Measurements from ENCODE around the gene SHCBP1L. TPM values are rescaled to one million over a fixed set of nuclear protein-coding genes. Genes with fewer than 3 reads are reported as not detected.

SHCBP1L gene
- polyA plus RNA-seq (ENCODE audit: insufficient read depth in 1 of 5, insufficient read length in 5 of 5, low replicate concordance in 1 of 5): under 1 TPM; 0.12 to 0.86 (median 0.45) TPM
- long read RNA-seq, donor 1: 0 reads
- long read RNA-seq, donor 2: 0 reads
- long read RNA-seq, donor 3: 0 reads
- long read RNA-seq, donor 4: 0 reads
- long read RNA-seq, donor 5: 0 reads
- long read RNA-seq, donor 6: 0 reads
- long read RNA-seq, donor 7, partial matches to known transcripts: 38 of 47 reads
- long read RNA-seq, donor 7, other reads (novel, unspliced or antisense): 9 of 47 reads
- long read RNA-seq, donor 8: 0 reads

DNA sequence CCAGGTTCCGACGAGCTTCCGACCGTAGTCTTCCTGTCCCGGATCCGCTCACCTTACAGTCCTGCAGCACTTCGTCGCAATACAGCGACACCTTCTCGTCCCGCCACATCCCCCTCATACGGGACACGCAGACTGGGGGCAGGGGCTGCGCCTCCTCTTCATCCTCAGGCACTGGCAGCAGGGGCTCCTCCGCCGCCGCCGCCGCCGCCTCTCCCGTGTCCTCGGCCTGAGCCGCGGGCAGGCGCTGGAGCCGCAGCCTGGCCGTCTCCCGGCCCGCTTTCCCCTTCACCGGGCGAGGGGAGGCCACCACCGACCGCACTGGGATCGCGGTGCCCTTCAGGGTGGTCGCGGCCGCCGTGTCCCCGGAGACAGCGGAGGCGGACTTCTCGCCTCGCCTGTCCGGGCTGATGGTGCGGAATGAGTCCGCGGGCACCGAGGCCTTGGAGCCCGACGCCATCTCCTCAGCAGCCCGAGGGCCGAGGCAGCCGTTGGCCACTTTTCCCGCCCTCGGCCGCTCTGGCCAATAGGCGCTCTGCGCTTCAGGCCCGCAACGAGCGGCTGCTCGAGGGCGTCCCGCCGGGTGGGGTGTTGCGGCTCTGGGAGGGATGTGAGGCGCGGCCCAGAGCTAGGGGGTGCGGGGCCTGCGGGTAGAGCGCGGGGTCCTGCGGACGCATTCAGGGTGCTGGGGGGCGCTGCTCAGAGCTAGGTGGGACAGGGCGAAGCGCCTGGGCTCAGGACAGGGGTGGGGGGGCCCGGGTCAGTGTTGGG, at the start of gene SHCBP1L:
Gene SHCBP1L, minus strand, starts transcription at position 490 of the 768 bp plus-strand sequence. Its CDS starts 33 bp downstream, at position 457.
- DNase-seq: peak in 1 of 2 donors; percentile 14

- DNase-seq: no peak
Observed at GRCh38 chr1:183002267-183002666, 49.3 kb upstream of the SHCBP1L start.

DNA sequence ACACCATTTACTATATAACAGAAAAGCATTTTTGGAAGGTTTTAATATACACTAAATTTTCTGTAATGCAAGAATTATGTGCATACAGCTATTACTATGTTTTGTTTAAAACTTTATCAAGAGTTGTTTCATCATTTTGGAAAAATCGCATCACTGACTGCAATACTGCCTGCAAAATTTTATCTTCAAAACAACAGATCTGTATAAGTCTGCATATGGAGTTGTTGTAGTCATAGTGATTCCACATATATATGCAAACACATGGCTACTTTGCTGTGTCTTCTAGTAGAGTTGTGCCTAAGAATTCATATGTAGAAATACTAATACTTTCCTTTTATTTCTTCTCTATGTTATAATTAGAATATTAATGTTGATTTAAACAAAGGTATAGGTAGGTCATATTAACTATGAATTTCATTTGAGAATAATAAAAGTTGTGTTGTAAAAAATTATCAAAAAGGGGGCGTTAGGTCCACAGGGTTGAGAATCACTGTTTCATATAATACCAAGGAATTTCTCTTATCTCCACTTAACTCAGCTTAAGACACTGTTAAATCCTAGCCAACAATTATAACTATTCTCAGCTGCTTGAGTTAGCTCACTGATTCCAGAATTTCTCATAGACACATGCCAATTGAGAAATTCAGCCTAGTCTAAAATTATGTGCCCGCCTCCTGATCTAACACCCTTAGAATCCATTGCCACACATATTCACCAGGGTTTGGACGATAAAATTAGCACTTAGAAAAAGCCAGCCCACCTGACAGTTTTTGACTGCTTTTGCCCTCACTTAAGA, 47.4 kb upstream of the SHCBP1L start:
- peak in 1 of 2 donors; percentile 26 for DNase-seq

- DNase-seq: no peak
Observed at GRCh38 chr1:182998482-182998881, 45.5 kb upstream of the SHCBP1L start.

GRCh38 chr1:182996816-182997215, 43.9 kb upstream of the SHCBP1L start:
- no peak for DNase-seq

DNA sequence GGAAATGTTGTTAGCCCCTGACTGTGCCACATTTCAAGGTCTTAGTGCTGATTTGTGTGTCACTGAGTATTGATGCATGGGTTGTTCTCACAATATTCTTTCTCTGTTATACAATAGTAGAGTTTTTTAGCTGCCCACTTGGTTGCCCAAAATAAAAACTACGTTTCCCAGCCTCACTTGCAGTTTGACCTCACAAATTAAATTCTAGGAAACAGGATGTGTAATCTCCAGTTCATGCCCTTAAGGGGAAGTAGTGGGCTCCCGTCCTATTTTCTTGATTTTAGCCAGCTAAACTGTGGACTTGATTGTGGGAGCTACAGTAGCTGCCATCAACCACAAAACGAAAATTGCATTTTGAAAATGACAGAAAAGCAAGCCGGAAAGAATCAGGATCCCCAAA, 42.9 kb upstream of the SHCBP1L start:
- DNase-seq: no peak

DNA sequence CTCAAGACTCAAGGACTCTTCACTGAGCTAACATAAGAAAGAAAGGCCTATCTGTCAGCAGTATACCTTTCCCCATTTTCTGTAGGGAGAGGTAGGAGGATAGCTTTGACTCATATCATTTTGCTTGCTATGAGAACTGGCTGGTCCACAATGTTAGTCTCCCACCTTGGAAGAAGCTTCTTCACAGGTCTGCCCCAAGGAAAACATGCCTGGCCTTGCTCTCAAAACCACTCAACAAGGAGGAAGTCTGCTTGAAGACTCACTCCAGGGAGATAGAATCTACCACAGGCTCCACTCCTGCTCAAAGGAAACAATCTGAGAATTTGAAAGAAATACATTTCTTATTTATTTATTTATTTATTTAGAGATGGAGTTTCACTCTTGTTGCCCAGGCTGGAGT, 40.8 kb upstream of the SHCBP1L start:
- DNase-seq: no peak

GRCh38 chr1:182990413-182991144, 37.6 kb upstream of the SHCBP1L start:
- no peak for DNase-seq

GRCh38 chr1:182985876-182986275, 32.9 kb upstream of the SHCBP1L start:
- no peak for DNase-seq

- no peak for DNase-seq
Observed at GRCh38 chr1:182984621-182985020, 31.7 kb upstream of the SHCBP1L start.

DNA sequence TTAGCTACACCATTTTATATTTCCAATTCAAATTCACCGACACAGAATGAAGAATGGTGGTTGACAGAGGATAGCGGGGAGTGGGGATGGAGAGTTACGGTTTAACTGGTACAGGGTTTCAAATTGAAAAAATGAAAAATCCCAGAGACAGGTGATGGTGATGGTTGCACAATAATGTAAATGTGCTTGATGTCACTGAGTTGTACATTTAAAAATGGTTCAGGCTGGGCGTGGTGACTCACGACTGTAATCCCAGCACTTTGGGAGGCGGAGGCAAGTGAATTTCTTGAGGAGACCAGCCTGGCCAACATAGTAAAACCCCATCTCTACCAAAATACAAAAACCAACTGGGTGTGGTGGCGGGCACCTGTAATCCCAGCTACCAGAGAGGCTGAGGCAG, 31.2 kb upstream of the SHCBP1L start:
- no peak for DNase-seq

DNA sequence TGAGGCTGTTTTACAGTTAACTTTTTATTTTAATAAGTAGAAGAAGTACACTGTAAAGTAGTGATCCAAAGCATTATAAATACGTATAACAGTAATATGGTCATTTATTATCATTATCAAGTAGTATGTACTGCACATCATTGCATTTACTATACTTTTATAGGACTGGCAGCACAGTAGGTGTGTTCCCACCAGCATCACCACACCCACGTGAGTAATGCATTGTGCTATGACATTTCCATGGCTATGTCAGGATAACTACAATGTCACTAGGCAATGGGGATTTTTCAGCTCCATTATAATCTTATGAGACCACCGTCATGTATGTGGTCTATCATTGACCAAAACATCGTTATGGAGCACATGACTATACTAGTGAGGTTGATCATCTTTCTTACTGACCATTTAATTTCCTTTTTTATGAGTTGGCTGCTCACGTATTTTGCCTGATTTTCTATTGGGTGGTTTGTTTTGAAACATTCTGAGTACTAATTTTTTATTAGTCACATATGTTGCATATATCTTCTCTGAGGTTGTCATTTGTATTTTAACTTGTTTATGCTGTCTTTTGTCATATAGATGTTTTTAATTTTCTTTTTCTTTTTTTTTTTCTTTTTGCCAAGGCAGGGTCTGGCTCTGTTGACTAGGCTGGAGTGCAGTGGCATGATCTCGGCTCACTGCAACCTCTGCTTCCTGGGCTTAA, 25.3 kb upstream of the SHCBP1L start:
- no peak for DNase-seq

DNA sequence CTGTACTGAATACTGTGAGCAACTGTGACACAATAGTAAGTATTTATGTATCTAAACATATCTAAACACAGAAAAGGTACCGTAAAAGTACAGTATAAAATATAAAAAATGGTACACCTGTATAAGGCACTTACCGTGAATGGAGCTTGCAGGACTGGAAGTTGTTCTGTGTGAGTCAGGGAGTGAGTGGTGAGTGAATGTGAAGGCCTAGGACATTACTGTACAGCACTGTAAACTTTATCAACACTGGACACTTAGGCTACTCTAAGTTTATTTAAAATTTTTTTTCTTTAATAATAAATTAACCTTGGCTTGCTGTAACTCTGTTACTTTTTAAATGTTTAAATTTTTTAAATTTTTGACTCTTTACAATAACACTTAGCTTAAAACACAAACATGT, 24.5 kb upstream of the SHCBP1L start:
- DNase-seq: no peak

- DNase-seq: no peak
Observed at GRCh38 chr1:182974506-182975191, 21.7 kb upstream of the SHCBP1L start.

GRCh38 chr1:182972829-182973228, 19.9 kb upstream of the SHCBP1L start:
- no peak for DNase-seq

DNA sequence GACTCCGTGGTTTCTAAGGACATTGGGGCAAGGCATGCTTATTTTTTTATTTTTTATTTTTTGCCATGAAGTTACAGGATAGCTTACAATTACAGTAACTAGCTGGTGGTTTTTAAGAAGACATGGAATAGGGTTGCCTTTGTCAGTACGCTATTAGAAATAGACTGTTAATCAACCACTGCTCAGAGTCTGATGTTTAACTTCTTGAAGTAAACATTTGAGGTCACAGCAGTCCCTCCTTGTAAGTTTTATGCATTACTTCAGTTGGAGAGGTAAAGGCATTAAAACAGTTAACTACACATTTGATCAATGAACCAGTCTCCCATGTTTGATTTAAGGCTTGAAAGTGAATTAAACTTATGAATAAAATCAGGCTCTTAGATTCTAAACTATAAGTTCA, 19.3 kb upstream of the SHCBP1L start:
- DNase-seq: no peak

GRCh38 chr1:182971219-182971618, 18.3 kb upstream of the SHCBP1L start:
- DNase-seq: no peak

GRCh38 chr1:182968836-182969734, 16.1 kb upstream of the SHCBP1L start:
- no peak for DNase-seq

GRCh38 chr1:182968151-182968741, 15.3 kb upstream of the SHCBP1L start:
- DNase-seq: no peak

Data from right lung (tissue), 10 donors.